GM18951 (cell line): ENCODE results near the gene RHOF.

Experiments used
- POLR2A ChIP-seq: IDR thresholded peaks from 4 replicates; pipeline ENCODE4 v1.6.1; 2011; ENCODE audit warnings: mild to moderate bottlenecking; ENCODE audit not compliant: insufficient read length, insufficient read depth; ENCODE audit errors: extremely low read depth
- in situ Hi-C: fragments of 300-500 bp; cut with MboI; formaldehyde crosslinking; loops from one replicate; pipeline ENCODE4 v1.12.0; 2022; ENCODE audit warnings: low sequenced_read_pairs, mixed read lengths, inconsistent platforms; ENCODE audit not compliant: unreplicated experiment

RHOF gene, protein sequence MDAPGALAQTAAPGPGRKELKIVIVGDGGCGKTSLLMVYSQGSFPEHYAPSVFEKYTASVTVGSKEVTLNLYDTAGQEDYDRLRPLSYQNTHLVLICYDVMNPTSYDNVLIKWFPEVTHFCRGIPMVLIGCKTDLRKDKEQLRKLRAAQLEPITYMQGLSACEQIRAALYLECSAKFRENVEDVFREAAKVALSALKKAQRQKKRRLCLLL

DNA sequence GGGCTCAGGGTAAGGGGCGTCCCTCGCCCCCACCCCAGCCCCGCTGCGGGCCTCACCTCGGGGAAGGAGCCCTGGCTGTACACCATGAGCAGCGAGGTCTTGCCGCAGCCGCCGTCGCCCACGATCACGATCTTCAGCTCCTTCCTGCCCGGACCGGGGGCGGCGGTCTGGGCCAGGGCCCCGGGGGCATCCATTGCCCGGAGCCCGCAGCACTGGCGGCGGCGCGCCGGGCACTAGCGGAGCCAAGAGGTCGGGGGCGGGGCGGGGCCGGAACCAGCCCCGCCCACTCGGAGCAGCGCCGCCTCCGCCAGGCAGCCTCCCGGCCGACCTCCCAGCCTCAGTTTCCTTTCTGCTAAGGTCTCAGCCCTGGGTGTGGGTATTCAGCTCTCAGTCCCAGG lies at the start of gene RHOF:
RHOF (minus strand) TSS at position 249 of the 398 bp plus-strand sequence; CDS start at position 194, 55 bp downstream.
- peak; percentile 70 for TF ChIP-seq POLR2A
- in situ Hi-C loops = loop anchor here (5.0 kb wide), 1 partner anchor 101 kb away; no protein-coding TSS in a partner anchor

DNA sequence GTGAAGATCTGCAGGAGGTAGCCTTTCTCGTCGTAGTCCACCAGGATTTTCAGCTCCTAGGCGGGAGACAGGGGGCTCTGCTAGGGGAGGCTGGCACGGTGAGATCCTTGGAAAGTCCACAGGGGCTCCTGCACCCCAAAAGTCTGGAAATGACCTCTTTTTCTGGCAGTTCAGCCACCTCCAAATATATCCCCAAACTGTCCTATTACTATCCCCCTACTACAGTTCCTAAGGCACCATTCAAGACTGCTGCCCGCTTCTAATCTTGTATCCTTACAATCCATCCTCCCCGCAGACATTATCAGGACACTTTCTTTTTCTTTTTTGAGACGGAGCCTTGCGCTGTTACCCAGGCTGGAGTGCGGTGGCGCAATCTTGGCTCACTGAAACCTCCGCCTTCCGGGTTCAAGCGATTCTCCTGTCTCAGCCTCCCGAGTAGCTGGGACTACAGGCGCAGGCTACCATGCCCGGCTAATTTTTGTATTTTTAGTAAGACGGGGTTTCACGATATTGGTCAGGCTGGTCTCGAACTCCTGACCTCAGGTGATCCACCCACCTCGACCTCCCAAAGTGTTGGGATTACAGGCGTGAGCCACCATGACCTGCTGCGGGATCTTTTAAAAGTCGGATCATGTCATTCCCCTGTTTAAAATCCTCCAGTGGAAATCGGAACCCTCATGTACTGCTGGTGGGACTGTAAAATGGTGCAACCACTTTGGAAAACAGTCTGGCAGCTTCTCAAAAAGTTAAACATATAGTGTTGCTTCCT lies 46.7 kb upstream of the RHOF start:
- in situ Hi-C loops = no loop called here
- no peak for TF ChIP-seq POLR2A

DNA sequence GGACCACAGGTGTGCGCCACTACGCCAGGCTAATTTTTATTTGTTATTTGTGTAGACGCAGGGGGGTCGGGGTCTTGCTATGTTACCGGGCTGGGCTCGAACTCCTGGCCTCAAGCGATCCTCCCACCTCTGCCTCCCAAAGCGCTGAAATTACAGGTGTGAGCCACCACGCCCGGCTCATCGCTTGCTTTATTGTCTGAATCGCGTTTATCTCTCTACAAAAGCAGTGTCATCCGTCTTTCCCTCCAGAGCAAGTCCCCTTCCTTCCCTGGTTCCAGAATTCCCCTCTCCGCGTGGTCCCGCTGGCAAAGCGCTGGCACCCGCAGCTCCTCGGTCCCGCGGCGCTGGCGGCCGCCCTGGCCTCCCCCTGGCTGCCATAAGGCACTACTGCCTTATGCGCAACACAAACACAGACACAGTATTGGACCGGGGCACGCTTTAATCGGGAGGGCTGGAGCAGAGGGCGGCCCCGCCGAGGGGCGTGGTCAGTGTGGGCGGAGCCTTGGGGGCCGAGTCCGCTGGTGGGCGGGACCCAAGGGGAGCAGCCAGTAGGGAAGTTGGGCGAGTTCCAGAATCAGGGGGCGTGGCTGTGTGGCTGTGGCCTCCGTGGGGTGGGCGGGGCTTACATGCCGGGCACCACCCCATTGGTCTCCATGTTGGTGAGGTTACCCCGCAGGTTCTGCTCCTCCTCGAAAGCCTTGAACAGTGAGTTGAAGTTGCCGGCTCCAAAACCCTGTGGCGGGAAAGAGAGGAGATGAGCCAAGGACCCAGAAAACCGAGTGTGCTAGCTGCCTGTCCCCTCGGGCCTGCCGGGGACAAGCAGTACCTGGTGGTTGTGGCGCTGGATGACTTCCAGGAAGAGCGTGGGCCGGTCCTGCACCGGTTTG lies 45.9 kb upstream of the RHOF start:
- in situ Hi-C loops = no loop called here
- TF ChIP-seq POLR2A = peak; percentile 68

DNA sequence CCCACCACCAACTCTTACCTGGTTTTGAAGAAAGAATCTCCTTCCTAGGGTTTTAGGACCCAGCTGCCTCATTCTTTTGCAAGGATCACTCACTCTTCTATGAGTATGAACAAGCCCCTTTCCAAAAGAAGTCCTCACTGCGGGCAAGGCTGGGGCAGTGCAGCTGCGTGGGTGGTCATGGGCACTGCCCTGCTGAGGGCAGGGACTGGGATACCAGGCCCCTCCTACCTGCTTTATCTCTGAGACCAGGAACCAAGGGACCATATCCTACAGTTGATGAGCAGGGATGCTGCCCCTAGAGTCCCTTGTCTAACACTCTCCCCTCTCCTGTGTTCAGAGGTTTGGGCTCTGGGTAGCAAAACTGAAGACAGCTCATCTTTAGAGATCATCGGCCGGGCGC lies 44.6 kb upstream of the RHOF start:
- in situ Hi-C loops = no loop called here
- TF ChIP-seq POLR2A = no peak

DNA sequence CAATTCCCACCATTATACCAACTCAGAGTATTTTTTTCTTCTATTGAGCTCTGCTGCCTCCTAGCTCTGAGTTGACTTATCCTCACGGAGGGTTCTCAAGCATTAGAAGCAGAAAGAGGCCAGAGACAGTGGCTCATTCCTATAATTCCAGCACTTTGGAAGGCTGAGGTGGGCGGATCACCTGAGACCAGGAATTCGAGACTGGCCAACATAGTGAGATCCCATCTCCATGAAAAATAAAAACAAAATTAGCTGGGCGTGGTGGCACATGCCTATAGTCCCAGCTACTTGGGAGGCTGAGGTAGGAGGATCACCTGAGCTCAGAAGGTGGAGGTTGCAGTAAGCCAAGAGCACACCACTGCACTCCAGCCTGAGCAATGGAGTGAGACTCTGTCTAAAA lies 44.2 kb upstream of the RHOF start:
- in situ Hi-C loops = no loop called here
- TF ChIP-seq POLR2A = no peak

DNA sequence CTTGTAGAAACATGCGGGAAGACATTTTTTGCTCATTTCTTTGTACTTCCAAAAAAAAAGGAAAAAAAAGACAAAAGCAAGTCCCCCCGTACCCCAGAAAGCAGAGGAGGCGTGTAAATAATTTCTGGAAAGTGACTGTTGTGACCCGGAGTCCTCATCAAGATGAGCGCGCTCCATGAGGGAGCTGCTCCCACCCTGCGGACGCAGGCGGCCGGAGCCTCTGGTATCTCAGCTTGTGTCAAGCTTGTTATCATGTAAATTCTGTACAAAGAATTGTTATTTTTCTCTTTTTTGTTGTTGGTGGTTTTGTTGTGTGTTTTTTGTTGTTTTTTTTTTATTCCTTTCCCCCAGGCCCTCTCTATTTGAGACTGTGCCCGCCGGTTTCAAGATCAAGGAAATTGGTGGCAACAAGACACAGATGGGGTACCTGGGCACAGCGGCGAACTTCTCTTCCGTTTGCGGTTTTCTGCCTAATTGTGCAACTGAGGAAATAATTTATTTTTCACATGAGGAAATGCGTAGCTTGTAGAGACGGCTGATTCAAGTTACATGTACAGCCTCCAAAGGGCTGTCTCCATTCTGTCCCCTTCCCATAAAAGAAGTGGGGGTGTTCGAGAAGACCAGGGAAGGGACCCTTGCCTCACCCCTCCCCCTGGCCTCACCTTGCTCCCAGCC lies 38.2 kb upstream of the RHOF start:
- no peak for TF ChIP-seq POLR2A
- in situ Hi-C loops = no loop called here

DNA sequence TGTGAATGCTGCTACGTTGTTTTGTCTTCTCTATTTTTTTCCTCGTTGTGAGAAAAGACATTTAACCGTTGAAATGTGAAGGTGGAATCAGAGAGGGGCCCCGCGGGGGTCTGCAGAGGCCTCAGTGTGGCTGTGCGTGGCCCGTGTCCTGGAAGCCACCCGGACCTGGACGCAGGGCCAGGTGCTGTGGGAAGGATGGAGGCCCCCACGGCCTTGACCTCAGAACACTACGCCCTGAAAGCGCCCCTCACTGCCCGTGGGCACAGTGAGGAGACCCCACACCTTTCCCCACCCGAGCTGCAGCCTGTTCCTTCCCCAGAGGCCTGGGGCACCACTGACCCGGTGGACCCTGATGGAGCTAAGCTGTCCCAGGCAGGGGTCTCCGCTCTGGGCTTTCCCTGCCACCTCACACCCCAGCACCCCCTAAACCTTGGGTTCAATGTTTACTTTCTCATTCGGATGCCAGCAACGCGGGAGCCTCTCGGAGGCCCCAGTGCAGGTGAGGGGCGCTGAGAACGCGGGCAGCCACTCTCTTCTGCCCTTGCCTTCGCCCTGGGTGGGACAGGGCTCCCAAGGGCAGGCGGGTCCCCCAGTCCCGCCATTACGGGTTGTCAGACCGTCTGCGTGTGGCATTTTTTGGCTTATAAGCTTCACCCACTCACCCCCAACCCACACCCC lies 37.2 kb upstream of the RHOF start:
- TF ChIP-seq POLR2A = no peak
- in situ Hi-C loops = no loop called here

DNA sequence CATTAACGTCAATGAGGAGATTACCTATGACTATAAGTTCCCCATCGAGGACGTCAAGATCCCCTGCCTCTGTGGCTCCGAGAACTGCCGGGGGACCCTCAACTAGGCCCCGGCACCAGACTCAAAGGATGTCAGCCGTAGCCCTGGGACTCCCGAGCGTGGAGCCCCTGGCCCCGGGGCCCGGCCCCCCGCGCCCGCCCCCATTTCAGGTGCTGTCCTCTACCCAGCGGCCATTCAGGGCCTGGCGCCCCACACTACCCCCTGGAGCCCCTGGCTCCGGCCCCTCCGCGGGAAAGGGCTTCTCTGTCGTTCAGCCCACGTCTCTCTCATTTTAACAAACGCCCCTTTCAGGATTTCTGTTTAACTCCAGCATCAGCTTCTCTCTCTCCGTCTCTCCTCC lies 36.6 kb upstream of the RHOF start:
- in situ Hi-C loops = no loop called here
- no peak for TF ChIP-seq POLR2A

DNA sequence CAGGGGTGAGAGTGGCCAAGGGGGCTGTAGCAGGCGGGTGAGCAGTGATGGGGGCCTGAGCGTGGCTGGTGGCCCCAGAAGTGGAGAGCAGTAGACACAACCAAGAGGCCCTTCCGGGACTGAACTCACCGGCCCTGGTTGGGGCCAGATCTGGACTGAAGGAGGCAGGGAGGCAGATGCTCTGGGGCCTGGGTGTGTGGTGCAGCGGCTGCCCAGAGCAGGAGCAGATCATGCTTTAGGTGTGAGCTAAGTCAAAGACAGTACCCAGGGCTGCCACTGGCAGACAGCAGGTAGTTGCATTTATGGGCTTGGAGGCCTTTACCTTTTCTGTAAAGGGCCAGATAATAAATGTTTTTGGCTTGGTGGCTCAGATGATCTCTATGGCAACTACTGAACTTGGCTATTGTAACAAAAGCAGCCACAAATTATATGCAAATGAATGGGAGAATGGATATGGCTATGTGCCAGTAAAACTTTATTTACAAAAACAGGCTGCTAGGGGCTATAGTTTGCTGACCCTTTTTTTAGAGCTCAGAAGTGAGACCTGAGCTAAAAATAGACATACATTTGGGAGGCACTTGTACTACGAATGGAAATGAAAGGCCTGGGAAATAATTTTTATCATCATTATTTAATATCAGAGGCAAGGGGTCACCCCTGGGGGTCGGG lies 35.9 kb upstream of the RHOF start:
- in situ Hi-C loops = no loop called here
- no peak for TF ChIP-seq POLR2A

DNA sequence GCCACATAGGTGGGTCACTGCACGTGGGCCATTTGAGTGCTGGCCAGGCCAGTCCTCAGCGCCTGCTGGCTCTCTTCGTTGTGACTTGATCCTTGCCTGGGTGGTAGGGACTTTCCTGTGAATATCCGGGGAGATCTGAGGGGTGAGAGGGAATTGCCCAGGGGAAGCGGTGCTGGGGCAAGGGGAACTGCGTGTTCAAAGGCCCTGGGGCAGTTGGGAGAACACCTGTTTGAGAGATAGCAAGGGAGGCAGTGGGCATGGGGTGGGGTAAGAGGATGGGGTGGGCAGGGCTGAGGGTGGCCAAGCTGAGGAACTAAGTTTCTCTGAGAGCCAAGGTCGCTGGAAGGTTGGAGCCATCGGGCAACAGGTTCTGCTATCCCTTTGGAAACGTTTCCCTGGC lies 35.3 kb upstream of the RHOF start:
- TF ChIP-seq POLR2A = no peak
- in situ Hi-C loops = no loop called here

DNA sequence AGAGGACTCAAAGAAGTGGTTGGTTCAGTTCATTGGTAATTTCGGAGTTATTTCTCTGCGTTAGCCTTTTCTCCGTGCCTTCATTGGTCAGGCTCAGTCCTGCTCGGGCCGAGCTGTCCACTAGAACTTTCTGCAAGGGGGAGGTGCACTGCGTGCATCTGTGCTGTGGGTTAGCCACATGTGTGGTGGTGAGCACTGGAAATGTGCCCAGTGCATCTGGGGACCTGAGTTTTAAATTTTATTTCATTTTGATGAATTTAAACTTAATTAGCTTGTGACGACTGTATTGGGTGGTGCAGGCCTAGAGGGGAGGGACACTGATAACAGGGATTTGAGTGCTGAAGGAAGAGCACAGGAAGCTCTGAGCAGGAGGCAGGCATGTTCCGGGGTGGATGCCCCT lies 34.8 kb upstream of the RHOF start:
- in situ Hi-C loops = no loop called here
- no peak for TF ChIP-seq POLR2A

DNA sequence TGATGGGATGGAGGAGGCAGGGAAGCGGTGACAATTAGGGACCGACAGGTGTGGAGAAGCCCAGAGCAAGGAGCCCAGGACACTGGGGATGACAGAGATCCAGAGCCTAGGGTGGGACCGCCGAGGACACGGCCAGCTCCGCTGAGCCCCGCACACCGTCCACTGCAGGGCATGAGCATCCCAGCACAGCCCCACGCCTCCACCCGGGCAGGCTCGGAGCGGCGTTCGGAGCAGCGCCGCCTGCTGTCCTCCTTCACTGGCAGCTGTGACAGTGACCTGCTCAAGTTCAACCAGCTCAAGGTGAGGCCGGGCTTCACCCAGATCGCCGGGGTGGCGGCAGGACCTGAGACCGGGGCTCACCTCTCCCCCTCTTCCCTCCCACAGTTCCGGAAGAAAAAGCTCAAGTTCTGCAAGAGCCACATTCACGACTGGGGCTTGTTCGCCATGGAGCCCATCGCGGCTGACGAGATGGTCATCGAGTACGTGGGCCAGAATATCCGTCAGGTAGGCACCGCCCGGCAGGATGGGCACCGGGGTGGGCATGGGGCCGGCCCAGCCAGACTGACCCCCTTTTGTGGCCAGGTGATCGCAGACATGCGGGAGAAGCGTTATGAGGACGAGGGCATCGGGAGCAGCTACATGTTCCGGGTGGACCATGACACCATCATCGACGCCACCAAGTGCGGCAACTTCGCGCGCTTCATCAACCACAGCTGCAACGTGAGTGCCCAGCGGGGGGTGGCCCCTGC lies 34.0 kb upstream of the RHOF start:
- TF ChIP-seq POLR2A = no peak
- in situ Hi-C loops = no loop called here
